ENCODE results near the gene TFRC. TPM values are rescaled to one million over a fixed set of nuclear protein-coding genes. Genes with fewer than 3 reads are reported as not detected.
"Not testable (repeated sequence)": the region's sequence is repeated elsewhere in the genome, so short reads cannot be mapped to it uniquely, and the experiment has no call there.

The TFRC gene
- total RNA-seq, 2 experiments from 2014 or later, result 341 to 347 TPM

GRCh38 chr3:196079682-196080081 is 2.2 kb downstream of the TFRC start:
- Mint-ChIP-seq H3K9me3 (no peaks in the 10 kb centered on the region), H3K27ac (peak overlapping the region; percentile 92), H3K36me3 (peaks cover 45% of the 10 kb centered on the region), H3K4me3 (peak overlapping the region; percentile 99), H3K4me1 (ENCODE audit: low read depth) (peaks cover 43% of the 10 kb centered on the region), H3K27me3 (no peaks in the 10 kb centered on the region)
- no peak for DNase-seq
- ChIA-PET POLR2A (interaction anchor here (1.2 to 2.3 kb wide), 5 partner anchors 12 to 113 kb away, joined by 3 to 7 read pairs (median 4); no protein-coding TSS in a partner anchor), CTCF (interaction anchor here (0.8 to 2.7 kb wide), 5 partner anchors 10 to 118 kb away, joined by 3 to 16 read pairs (median 5); no protein-coding TSS in a partner anchor)
- intact Hi-C loops (cut with micrococcal nuclease), result no loop called here

GRCh38 chr3:196075013-196075412 is 6.9 kb downstream of the TFRC start:
- ChIA-PET CTCF (interaction anchor here (1.1 to 10.5 kb wide), 2 partner anchors 10 to 120 kb away, joined by 3 to 292 read pairs; no protein-coding TSS in a partner anchor), POLR2A (no interaction called here)
- DNase-seq, result no peak
- Mint-ChIP-seq H3K27ac (peak overlapping the region; percentile 81), H3K9me3 (no peaks in the 10 kb centered on the region), H3K4me3 (no peak overlapping the region), H3K36me3 (peaks cover 63% of the 10 kb centered on the region), H3K4me1 (ENCODE audit: low read depth) (peaks cover 47% of the 10 kb centered on the region), H3K27me3 (no peaks in the 10 kb centered on the region)
- intact Hi-C loops (cut with micrococcal nuclease), result no loop called here

GRCh38 chr3:196073255-196073753 is 8.6 kb downstream of the TFRC start:
- peaks cover 32% of the 10 kb centered on the region for H3K4me1 Mint-ChIP-seq (ENCODE audit: low read depth)
- H3K4me3 Mint-ChIP-seq, result no peak overlapping the region
- DNase-seq, result peak; percentile 79
- H3K9me3 Mint-ChIP-seq, result no peaks in the 10 kb centered on the region
- intact Hi-C loops (cut with micrococcal nuclease), result loop anchor here (1.0 kb wide), 2 partner anchors 8 to 123 kb away; no protein-coding TSS in a partner anchor
- peak overlapping the region; percentile 53 for H3K27ac Mint-ChIP-seq
- ChIA-PET POLR2A (interaction anchor here (0.6 to 2.1 kb wide), 5 partner anchors 11 to 123 kb away, joined by 3 to 6 read pairs (median 4); no protein-coding TSS in a partner anchor), CTCF (interaction anchor here (0.5 to 10.5 kb wide), 53 partner anchors 9 to 463 kb away, joined by 3 to 292 read pairs (median 5); no protein-coding TSS in a partner anchor)
- H3K27me3 Mint-ChIP-seq, result no peaks in the 10 kb centered on the region
- H3K36me3 Mint-ChIP-seq, result peaks cover 60% of the 10 kb centered on the region

GRCh38 chr3:196072313-196072712 is 9.6 kb downstream of the TFRC start:
- ChIA-PET POLR2A (interaction anchor here (1.0 to 2.1 kb wide), 3 partner anchors 10 to 114 kb away, joined by 3 to 6 read pairs (median 5); no protein-coding TSS in a partner anchor), CTCF (interaction anchor here (0.6 to 10.5 kb wide), 24 partner anchors 8 to 457 kb away, joined by 3 to 292 read pairs (median 6); no protein-coding TSS in a partner anchor)
- Mint-ChIP-seq H3K36me3 (peaks cover 61% of the 10 kb centered on the region), H3K27ac (no peak overlapping the region), H3K4me1 (ENCODE audit: low read depth) (peaks cover 22% of the 10 kb centered on the region), H3K4me3 (no peak overlapping the region), H3K9me3 (no peaks in the 10 kb centered on the region), H3K27me3 (no peaks in the 10 kb centered on the region)
- intact Hi-C loops (cut with micrococcal nuclease), result no loop called here
- no peak for DNase-seq

GRCh38 chr3:196068812-196069211 is 13.1 kb downstream of the TFRC start:
- DNase-seq; H3K9me3 Mint-ChIP-seq; POLR2A ChIA-PET; H3K27ac Mint-ChIP-seq; H3K4me3 Mint-ChIP-seq; H3K27me3 Mint-ChIP-seq; intact Hi-C loops (cut with micrococcal nuclease): not testable (repeated sequence)
- H3K4me1 Mint-ChIP-seq (ENCODE audit: low read depth), result peaks cover 12% of the 10 kb centered on the region
- peaks cover 73% of the 10 kb centered on the region for H3K36me3 Mint-ChIP-seq
- CTCF ChIA-PET, result interaction anchor here (10.5 kb wide), 1 partner anchor 126 kb away, joined by 292 read pairs; no protein-coding TSS in a partner anchor

GRCh38 chr3:196067439-196067838 is 14.5 kb downstream of the TFRC start:
- Mint-ChIP-seq H3K4me3 (no peak overlapping the region), H3K27ac (peak overlapping the region; percentile 42), H3K9me3 (no peaks in the 10 kb centered on the region), H3K36me3 (peaks cover 73% of the 10 kb centered on the region), H3K4me1 (ENCODE audit: low read depth) (peaks cover 5% of the 10 kb centered on the region), H3K27me3 (no peaks in the 10 kb centered on the region)
- DNase-seq, result no peak
- CTCF ChIA-PET, result interaction anchor here (0.7 to 10.5 kb wide), 2 partner anchors 14 to 127 kb away, joined by 3 to 292 read pairs; no protein-coding TSS in a partner anchor
- POLR2A ChIA-PET, result interaction anchor here (1.8 kb wide), 1 partner anchor 12 kb away, joined by 4 read pairs; no protein-coding TSS in a partner anchor
- intact Hi-C loops (cut with micrococcal nuclease), result no loop called here

- H3K36me3 Mint-ChIP-seq, result peaks cover 72% of the 10 kb centered on the region
- H3K4me3 Mint-ChIP-seq, result no peak overlapping the region
Observed at GRCh38 chr3:196063971-196064370, 17.9 kb downstream of the TFRC start.

GRCh38 chr3:196063456-196063855 is 18.4 kb downstream of the TFRC start:
- Mint-ChIP-seq H3K27ac (peak overlapping the region; percentile 44), H3K4me1 (ENCODE audit: low read depth) (peaks cover 5% of the 10 kb centered on the region), H3K9me3 (no peaks in the 10 kb centered on the region), H3K36me3 (peaks cover 73% of the 10 kb centered on the region), H3K4me3 (no peak overlapping the region), H3K27me3 (no peaks in the 10 kb centered on the region)
- intact Hi-C loops (cut with micrococcal nuclease), result no loop called here
- peak; percentile 29 for DNase-seq
- ChIA-PET CTCF (interaction anchor here (1.1 to 1.6 kb wide), 2 partner anchors 10 kb away, joined by 4 to 19 read pairs; no protein-coding TSS in a partner anchor), POLR2A (interaction anchor here (1.1 kb wide), 1 partner anchor 18 kb away, joined by 3 read pairs; no protein-coding TSS in a partner anchor)

More at GRCh38 chr3:196063971-196064370, 17.9 kb downstream of the TFRC start:
- DNase-seq, result no peak
- Mint-ChIP-seq H3K27ac (peak overlapping the region; percentile 13), H3K4me1 (ENCODE audit: low read depth) (peaks cover 5% of the 10 kb centered on the region), H3K27me3 (no peaks in the 10 kb centered on the region), H3K9me3 (no peaks in the 10 kb centered on the region)
- ChIA-PET POLR2A (interaction anchor here (1.1 to 1.2 kb wide), 2 partner anchors 15 to 17 kb away, joined by 3 to 5 read pairs; no protein-coding TSS in a partner anchor), CTCF (interaction anchor here (1.2 to 1.6 kb wide), 3 partner anchors 9 to 133 kb away, joined by 4 to 19 read pairs (median 8); no protein-coding TSS in a partner anchor)
- intact Hi-C loops (cut with micrococcal nuclease), result no loop called here

- peaks cover 75% of the 10 kb centered on the region for H3K36me3 Mint-ChIP-seq
- CTCF ChIA-PET, result interaction anchor here (1.1 kb wide), 1 partner anchor 10 kb away, joined by 4 read pairs; no protein-coding TSS in a partner anchor
- peaks cover 5% of the 10 kb centered on the region for H3K4me1 Mint-ChIP-seq (ENCODE audit: low read depth)
- peak overlapping the region; percentile 44 for H3K27ac Mint-ChIP-seq
- H3K27me3 Mint-ChIP-seq, result no peaks in the 10 kb centered on the region
- H3K4me3 Mint-ChIP-seq, result no peak overlapping the region
- no peak for DNase-seq
- H3K9me3 Mint-ChIP-seq, result no peaks in the 10 kb centered on the region
- intact Hi-C loops (cut with micrococcal nuclease), result no loop called here
- POLR2A ChIA-PET, result no interaction called here
Observed at GRCh38 chr3:196063049-196063448, 18.8 kb downstream of the TFRC start.

GRCh38 chr3:196060834-196061233 is 21.1 kb downstream of the TFRC start:
- H3K27ac Mint-ChIP-seq, result no peak overlapping the region
- H3K27me3 Mint-ChIP-seq, result no peaks in the 10 kb centered on the region
- H3K4me1 Mint-ChIP-seq (ENCODE audit: low read depth), result peaks cover 5% of the 10 kb centered on the region
- no peaks in the 10 kb centered on the region for H3K9me3 Mint-ChIP-seq
- POLR2A ChIA-PET, result interaction anchor here (0.5 kb wide), 1 partner anchor 207 kb away, joined by 3 read pairs; no protein-coding TSS in a partner anchor
- H3K4me3 Mint-ChIP-seq, result no peak overlapping the region
- intact Hi-C loops (cut with micrococcal nuclease), result no loop called here
- CTCF ChIA-PET, result no interaction called here
- H3K36me3 Mint-ChIP-seq, result peaks cover 73% of the 10 kb centered on the region
- no peak for DNase-seq

- H3K27ac Mint-ChIP-seq, result no peak overlapping the region
- ChIA-PET CTCF (no interaction called here), POLR2A (no interaction called here)
- H3K4me3 Mint-ChIP-seq, result no peak overlapping the region
- intact Hi-C loops (cut with micrococcal nuclease), result no loop called here
- no peaks in the 10 kb centered on the region for H3K27me3 Mint-ChIP-seq
- no peaks in the 10 kb centered on the region for H3K9me3 Mint-ChIP-seq
- DNase-seq, result no peak
- H3K4me1 Mint-ChIP-seq (ENCODE audit: low read depth), result no peaks in the 10 kb centered on the region
- H3K36me3 Mint-ChIP-seq, result peaks cover 74% of the 10 kb centered on the region
Observed at GRCh38 chr3:196057760-196058331, 24.0 kb downstream of the TFRC start.

GRCh38 chr3:196056371-196056770 is 25.5 kb downstream of the TFRC start:
- Mint-ChIP-seq H3K27ac (peak overlapping the region; percentile 23), H3K36me3 (peaks cover 72% of the 10 kb centered on the region)
- H3K4me1 Mint-ChIP-seq (ENCODE audit: low read depth); H3K9me3 Mint-ChIP-seq; intact Hi-C loops (cut with micrococcal nuclease); POLR2A ChIA-PET; H3K27me3 Mint-ChIP-seq; DNase-seq; H3K4me3 Mint-ChIP-seq: not testable (repeated sequence)
- CTCF ChIA-PET, result interaction anchor here (2.0 kb wide), 1 partner anchor 17 kb away, joined by 7 read pairs; no protein-coding TSS in a partner anchor

Data from activated CD4-positive, alpha-beta memory T cell treated with anti-CD3 and anti-CD28 coated beads for 36 hours (primary cell).